ENCODE data around the gene CIAO1. TPM values are rescaled to one million over a fixed set of nuclear protein-coding genes. Genes with fewer than 3 reads are reported as not detected.
A peak's percentile ranks its signal among the peaks of the same experiment; 100 is the strongest.
"Not testable (repeated sequence)": the region's sequence is repeated elsewhere in the genome, so short reads cannot be mapped to it uniquely, and the experiment has no call there.

The CIAO1 gene
- total and polyA plus RNA-seq, 4 experiments from 2014 or later: 78.3 to 111 (median 90.8) TPM

GRCh38 chr2:96274355-96275056 is 8.5 kb downstream of the CIAO1 start:
- Mint-ChIP-seq H3K36me3 (peaks cover 46 to 83% of the 10 kb centered on the region in 2 donors), H3K27me3 (no peaks in the 10 kb centered on the region), H3K27ac (peak overlapping the region in 4 of 7 donors; percentile 24 to 77 (median 39)), H3K9me3 (peaks cover 0 to 3% (median 0%) of the 10 kb centered on the region in 8 donors), H3K4me1 (no peaks in the 10 kb centered on the region), H3K4me3 (no peak overlapping the region)
- Histone ChIP-seq H3K27me3 (ENCODE audit: insufficient read depth, low read length) (no peaks in the 10 kb centered on the region), H3K4me1 (ENCODE audit: insufficient read depth, low read length) (no peaks in the 10 kb centered on the region), H3K36me3 (ENCODE audit: insufficient read depth, low read length) (peaks cover 70% of the 10 kb centered on the region), H3K4me3 (ENCODE audit: low read length in 2 of 2) (no peak overlapping the region), H3K27ac (ENCODE audit: low read depth, low read length) (no peak overlapping the region), H3K9me3 (ENCODE audit: control insufficient read depth in 1 of 2, low read length in 2 of 2) (no peaks in the 10 kb centered on the region)
- DNase-seq: no peak
- CTCF ChIA-PET (ENCODE audit: partially characterized antibody): interaction anchor here (1.2 to 1.3 kb wide), 2 partner anchors 137 to 236 kb away, joined by 3 read pairs; no protein-coding TSS in a partner anchor
- POLR2A ChIA-PET (ENCODE audit: partially characterized antibody): interaction anchor here (1.1 to 2.0 kb wide), 5 partner anchors 10 to 264 kb away, joined by 3 to 5 read pairs (median 4); partner anchors contain the start of genes NCAPH and STARD7
- intact Hi-C loops (cut with micrococcal nuclease): no loop called here

- H3K36me3 ChIP-seq (ENCODE audit: insufficient read depth, low read length): peaks cover 72% of the 10 kb centered on the region
- Mint-ChIP-seq H3K27ac (peak overlapping the region in 2 of 7 donors; percentile 22 to 29), H3K9me3 (peaks cover 0 to 3% (median 0%) of the 10 kb centered on the region in 8 donors), H3K36me3 (peaks cover 46 to 84% of the 10 kb centered on the region in 2 donors), H3K27me3 (no peaks in the 10 kb centered on the region), H3K4me3 (no peak overlapping the region), H3K4me1 (no peaks in the 10 kb centered on the region)
- no peaks in the 10 kb centered on the region for H3K27me3 ChIP-seq (ENCODE audit: insufficient read depth, low read length)
- DNase-seq: no peak
- ChIA-PET CTCF (ENCODE audit: partially characterized antibody) (no interaction called here), POLR2A (ENCODE audit: partially characterized antibody) (interaction anchor here (1.1 to 1.2 kb wide), 3 partner anchors 10 to 35 kb away, joined by 3 read pairs; no protein-coding TSS in a partner anchor)
- no peaks in the 10 kb centered on the region for H3K4me1 ChIP-seq (ENCODE audit: insufficient read depth, low read length)
- H3K27ac ChIP-seq (ENCODE audit: low read depth, low read length): no peak overlapping the region
- no peaks in the 10 kb centered on the region for H3K9me3 ChIP-seq (ENCODE audit: control insufficient read depth in 1 of 2, low read length in 2 of 2)
- intact Hi-C loops (cut with micrococcal nuclease): no loop called here
- no peak overlapping the region for H3K4me3 ChIP-seq (ENCODE audit: low read length in 2 of 2)
Measured at GRCh38 chr2:96276787-96277499, 10.9 kb downstream of the CIAO1 start.

GRCh38 chr2:96287273-96287856 is 21.3 kb downstream of the CIAO1 start:
- H3K9me3 Mint-ChIP-seq: no peaks in the 10 kb centered on the region
- no peaks in the 10 kb centered on the region for H3K9me3 ChIP-seq (ENCODE audit: control insufficient read depth in 1 of 2, low read length in 2 of 2)
- ChIA-PET POLR2A (ENCODE audit: partially characterized antibody) (no interaction called here), CTCF (ENCODE audit: partially characterized antibody) (interaction anchor here (0.6 kb wide), 1 partner anchor 156 kb away, joined by 3 read pairs; no protein-coding TSS in a partner anchor)
- intact Hi-C loops (cut with micrococcal nuclease): no loop called here
- H3K36me3 Mint-ChIP-seq: peaks cover 80 to 98% of the 10 kb centered on the region in 2 donors
- no peak overlapping the region for H3K4me3 ChIP-seq (ENCODE audit: low read length in 2 of 2)
- DNase-seq: no peak
- no peaks in the 10 kb centered on the region for H3K27me3 Mint-ChIP-seq
- H3K36me3 ChIP-seq (ENCODE audit: insufficient read depth, low read length): peaks cover 100% of the 10 kb centered on the region
- peak overlapping the region in 3 of 7 donors; percentile 14 to 48 (median 36) for H3K27ac Mint-ChIP-seq
- H3K4me3 Mint-ChIP-seq: no peak overlapping the region
- no peaks in the 10 kb centered on the region for H3K4me1 Mint-ChIP-seq
- H3K4me1 ChIP-seq (ENCODE audit: insufficient read depth, low read length): no peaks in the 10 kb centered on the region
- no peak overlapping the region for H3K27ac ChIP-seq (ENCODE audit: low read depth, low read length)
- no peaks in the 10 kb centered on the region for H3K27me3 ChIP-seq (ENCODE audit: insufficient read depth, low read length)

GRCh38 chr2:96291751-96292150 is 25.7 kb downstream of the CIAO1 start:
- peaks cover 0 to 3% (median 1%) of the 10 kb centered on the region in 4 donors for H3K4me1 Mint-ChIP-seq
- POLR2A ChIA-PET (ENCODE audit: partially characterized antibody): interaction anchor here (0.7 to 1.5 kb wide), 3 partner anchors 11 to 29 kb away, joined by 3 to 4 read pairs (median 4); partner anchors contain the start of gene CIAO1
- CTCF ChIA-PET (ENCODE audit: partially characterized antibody): no interaction called here

GRCh38 chr2:96294271-96294670 is 28.2 kb downstream of the CIAO1 start:
- H3K4me1 ChIP-seq (ENCODE audit: insufficient read depth, low read length); H3K9me3 ChIP-seq (ENCODE audit: control insufficient read depth in 1 of 2, low read length in 2 of 2); H3K9me3 Mint-ChIP-seq; H3K4me3 ChIP-seq (ENCODE audit: low read length in 2 of 2); intact Hi-C loops (cut with micrococcal nuclease); H3K4me3 Mint-ChIP-seq; H3K27me3 Mint-ChIP-seq; H3K27ac ChIP-seq (ENCODE audit: low read depth, low read length); DNase-seq; H3K4me1 Mint-ChIP-seq; H3K27me3 ChIP-seq (ENCODE audit: insufficient read depth, low read length): not testable (repeated sequence)
- peak overlapping the region in 1 of 7 donors; percentile 47 for H3K27ac Mint-ChIP-seq
- peaks cover 84 to 92% of the 10 kb centered on the region in 2 donors for H3K36me3 Mint-ChIP-seq
- ChIA-PET POLR2A (ENCODE audit: partially characterized antibody) (interaction anchor here (0.9 kb wide), 1 partner anchor 9 kb away, joined by 3 read pairs; no protein-coding TSS in a partner anchor), CTCF (ENCODE audit: partially characterized antibody) (interaction anchor here (0.6 to 2.6 kb wide), 4 partner anchors 13 to 90 kb away, joined by 3 to 7 read pairs (median 3); no protein-coding TSS in a partner anchor)
- peaks cover 96% of the 10 kb centered on the region for H3K36me3 ChIP-seq (ENCODE audit: insufficient read depth, low read length)

More at GRCh38 chr2:96291751-96292150, 25.7 kb downstream of the CIAO1 start:
- Histone ChIP-seq H3K36me3 (ENCODE audit: insufficient read depth, low read length) (peaks cover 96% of the 10 kb centered on the region), H3K4me3 (ENCODE audit: low read length in 2 of 2) (no peak overlapping the region), H3K4me1 (ENCODE audit: insufficient read depth, low read length) (no peaks in the 10 kb centered on the region), H3K9me3 (ENCODE audit: control insufficient read depth in 1 of 2, low read length in 2 of 2) (no peaks in the 10 kb centered on the region), H3K27me3 (ENCODE audit: insufficient read depth, low read length) (no peaks in the 10 kb centered on the region), H3K27ac (ENCODE audit: low read depth, low read length) (no peak overlapping the region)
- intact Hi-C loops (cut with micrococcal nuclease): no loop called here
- Mint-ChIP-seq H3K4me3 (no peak overlapping the region), H3K27me3 (no peaks in the 10 kb centered on the region), H3K36me3 (peaks cover 83 to 92% of the 10 kb centered on the region in 2 donors), H3K27ac (no peak overlapping the region), H3K9me3 (no peaks in the 10 kb centered on the region)
- DNase-seq: no peak

GRCh38 chr2:96296925-96297324 is 30.9 kb downstream of the CIAO1 start:
- Mint-ChIP-seq H3K4me1 (peaks cover 13 to 23% (median 14%) of the 10 kb centered on the region in 4 donors), H3K9me3 (no peaks in the 10 kb centered on the region), H3K27me3 (no peaks in the 10 kb centered on the region), H3K36me3 (peaks cover 79 to 88% of the 10 kb centered on the region in 2 donors), H3K4me3 (no peak overlapping the region), H3K27ac (peak overlapping the region in 1 of 7 donors; percentile 59)
- Histone ChIP-seq H3K4me3 (ENCODE audit: low read length in 2 of 2) (no peak overlapping the region), H3K36me3 (ENCODE audit: insufficient read depth, low read length) (peaks cover 94% of the 10 kb centered on the region), H3K27ac (ENCODE audit: low read depth, low read length) (no peak overlapping the region), H3K4me1 (ENCODE audit: insufficient read depth, low read length) (peaks cover 10% of the 10 kb centered on the region), H3K27me3 (ENCODE audit: insufficient read depth, low read length) (no peaks in the 10 kb centered on the region), H3K9me3 (ENCODE audit: control insufficient read depth in 1 of 2, low read length in 2 of 2) (no peaks in the 10 kb centered on the region)
- ChIA-PET CTCF (ENCODE audit: partially characterized antibody) (no interaction called here), POLR2A (ENCODE audit: partially characterized antibody) (interaction anchor here (0.8 kb wide), 1 partner anchor 25 kb away, joined by 3 read pairs; no protein-coding TSS in a partner anchor)
- intact Hi-C loops (cut with micrococcal nuclease): no loop called here
- DNase-seq: no peak

All from CD4-positive, alpha-beta memory T cell (primary cell).